SK-N-SH treated with all-trans-retinoic acid at 6 μM for 48 hours (cell line): Measurements from ENCODE around the gene FHIT.

Experiments
- ATAC-seq: fragments of 200-7000 bp; cut with Tn5 transposase; 3 replicates; pipeline ENCODE4 v1.9.1; 2020; ENCODE audit warnings: mild to moderate bottlenecking, moderate library complexity
- ARNTL ChIP-seq: fragments of 450-650 bp; formaldehyde crosslinking; IDR thresholded peaks from 2 replicates; pipeline ENCODE4 v1.5.0; 2020; ENCODE audit warnings: low read depth, mild to moderate bottlenecking, moderate library complexity, borderline replicate concordance
- BACH2 ChIP-seq: fragments of 250-450 bp; sonication (Bioruptor Pico); IDR thresholded peaks from 2 replicates; pipeline ENCODE4 v1.9.0; 2021; ENCODE audit warnings: mild to moderate bottlenecking, borderline replicate concordance
- CREB5 ChIP-seq: fragments of 250-450 bp; sonication (Bioruptor Pico); IDR thresholded peaks from 2 replicates; pipeline ENCODE4 v1.5.1; 2020; ENCODE audit warnings: low read depth, mild to moderate bottlenecking, moderate library complexity
- CSRNP3 ChIP-seq: fragments of 250-450 bp; sonication (Bioruptor Pico); IDR thresholded peaks from 2 replicates; pipeline ENCODE4 v1.5.1; 2021; ENCODE audit warnings: mild to moderate bottlenecking, moderate library complexity
- ESRRG ChIP-seq: fragments of 250-450 bp; sonication (Bioruptor Pico); IDR thresholded peaks from 2 replicates; pipeline ENCODE4 v1.6.1; 2021; ENCODE audit warnings: mild to moderate bottlenecking
- GLIS3 ChIP-seq: fragments of 250-450 bp; sonication (Bioruptor Pico); IDR thresholded peaks from 2 replicates; pipeline ENCODE4 v1.5.0; 2020; ENCODE audit warnings: mild to moderate bottlenecking, moderate library complexity
- ISL1 ChIP-seq: fragments of 250-450 bp; sonication (Bioruptor Pico); IDR thresholded peaks from 2 replicates; pipeline ENCODE4 v2.1.2; 2022; ENCODE audit warnings: mild to moderate bottlenecking, moderate library complexity
- OSR1 ChIP-seq: fragments of 250-450 bp; sonication (Bioruptor Pico); IDR thresholded peaks from 2 replicates; pipeline ENCODE4 v1.8.0; 2022; ENCODE audit warnings: moderate library complexity, mild to moderate bottlenecking, inconsistent platforms
- PATZ1 ChIP-seq: fragments of 250-450 bp; sonication (Bioruptor Pico); IDR thresholded peaks from 2 replicates; pipeline ENCODE4 v1.8.0; 2020; ENCODE audit warnings: mild to moderate bottlenecking, moderate library complexity, borderline replicate concordance
- POU6F1 ChIP-seq: fragments of 250-450 bp; sonication (Bioruptor Pico); IDR thresholded peaks from 2 replicates; pipeline ENCODE4 v1.8.0; 2021; ENCODE audit warnings: low read depth, mild to moderate bottlenecking, moderate library complexity, borderline replicate concordance
- PPARA ChIP-seq: fragments of 250-450 bp; sonication (Bioruptor Pico); IDR thresholded peaks from 2 replicates; pipeline ENCODE4 v1.5.0; 2020; ENCODE audit warnings: mild to moderate bottlenecking, borderline replicate concordance
- SNAI2 ChIP-seq: fragments of 250-450 bp; sonication (Bioruptor Pico); IDR thresholded peaks from 2 replicates; pipeline ENCODE4 v1.5.0; 2020; ENCODE audit warnings: mild to moderate bottlenecking, moderate library complexity
- TCF4 ChIP-seq: fragments of 250-450 bp; sonication (Bioruptor Pico); IDR thresholded peaks from 2 replicates; pipeline ENCODE4 v1.8.0; 2021; ENCODE audit warnings: mild to moderate bottlenecking, moderate library complexity, borderline replicate concordance
- TOX ChIP-seq: fragments of 250-450 bp; sonication (Bioruptor Pico); IDR thresholded peaks from 2 replicates; pipeline ENCODE4 v1.8.0; 2021; ENCODE audit warnings: mild to moderate bottlenecking, moderate library complexity, borderline replicate concordance
- TSHZ2 ChIP-seq: fragments of 250-450 bp; sonication (Bioruptor Pico); IDR thresholded peaks from 2 replicates; pipeline ENCODE4 v1.5.0; 2020; ENCODE audit warnings: mild to moderate bottlenecking, moderate library complexity
- ZC3H10 ChIP-seq: fragments of 250-450 bp; sonication (Bioruptor Pico); IDR thresholded peaks from 2 replicates; pipeline ENCODE4 v1.5.1; 2021; ENCODE audit warnings: mild to moderate bottlenecking, moderate library complexity
- ZFP3 ChIP-seq: fragments of 250-450 bp; sonication (Bioruptor Pico); IDR thresholded peaks from 2 replicates; pipeline ENCODE4 v1.5.0; 2020; ENCODE audit warnings: mild to moderate bottlenecking, moderate library complexity
- ZFP30 ChIP-seq: fragments of 450-650 bp; formaldehyde crosslinking; IDR thresholded peaks from 2 replicates; pipeline ENCODE4 v1.5.0; 2022; ENCODE audit warnings: mild to moderate bottlenecking, moderate library complexity
- ZNF565 ChIP-seq: fragments of 450-650 bp; formaldehyde crosslinking; conservative IDR thresholded peaks from 2 replicates; pipeline ENCODE4 v1.5.0; 2020; ENCODE audit warnings: low read depth, mild to moderate bottlenecking, moderate library complexity
- ZNF70 ChIP-seq: fragments of 450-650 bp; formaldehyde crosslinking; IDR thresholded peaks from 2 replicates; pipeline ENCODE4 v1.5.0; 2020; ENCODE audit warnings: mild to moderate bottlenecking, moderate library complexity

FHIT gene

GRCh38 chr3:60169755-60170154 lies 1081.5 kb downstream of the FHIT start:
- TF ChIP-seq SNAI2 (CRISPR knock-in tag): no peak
- TF ChIP-seq CSRNP3: no peak
- ATAC-seq: no peak

GRCh38 chr3:60167186-60167585 lies 1084.1 kb downstream of the FHIT start:
- TF ChIP-seq ZFP3 (CRISPR knock-in tag): no peak
- TF ChIP-seq PATZ1: no peak
- TF ChIP-seq ZFP30: no peak
- no peak for TF ChIP-seq BACH2
- no peak for TF ChIP-seq TSHZ2 (CRISPR knock-in tag)
- no peak for TF ChIP-seq GLIS3 (CRISPR knock-in tag)
- no peak for TF ChIP-seq ESRRG
- no peak for TF ChIP-seq TOX (CRISPR knock-in tag)
- no peak for TF ChIP-seq ZC3H10
- no peak for TF ChIP-seq CSRNP3
- ATAC-seq: no peak

GRCh38 chr3:60160822-60161748 lies 1090.2 kb downstream of the FHIT start:
- no peak for ATAC-seq
- TF ChIP-seq ESRRG (no peak), ZFP3 (CRISPR knock-in tag) (no peak), TCF4 (CRISPR knock-in tag) (no peak), CREB5 (CRISPR knock-in tag) (no peak), PPARA (CRISPR knock-in tag) (no peak), POU6F1 (CRISPR knock-in tag) (no peak), TOX (CRISPR knock-in tag) (no peak), ZNF565 (no peak), OSR1 (CRISPR knock-in tag) (no peak), ZNF70 (CRISPR knock-in tag) (no peak), ISL1 (CRISPR knock-in tag) (no peak), TSHZ2 (CRISPR knock-in tag) (no peak), CSRNP3 (no peak), ZFP30 (no peak), ZC3H10 (no peak), ARNTL (CRISPR knock-in tag) (no peak)
